ENCODE results near the gene TLR2.

DNA sequence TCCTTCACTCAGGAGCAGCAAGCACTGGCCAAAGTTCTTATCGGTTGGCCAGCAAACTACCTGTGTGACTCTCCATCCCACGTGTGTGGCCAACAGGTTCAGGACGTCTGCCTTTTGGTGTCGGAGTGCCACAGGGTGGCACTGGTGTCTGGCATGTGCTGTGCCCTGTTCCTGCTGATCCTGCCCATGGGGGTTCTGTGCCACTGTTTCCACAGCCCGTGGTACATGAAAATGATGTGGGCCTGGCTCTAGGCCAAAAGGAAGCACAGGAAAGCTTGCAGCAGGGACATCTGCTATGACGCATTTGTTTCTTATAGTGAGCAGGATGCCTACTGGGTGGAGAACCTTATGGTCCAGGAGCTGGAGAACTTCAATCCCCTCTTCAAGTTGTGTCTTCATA, 4.6 kb upstream of the TLR2 start:
- TF ChIP-seq, protein P1, sequence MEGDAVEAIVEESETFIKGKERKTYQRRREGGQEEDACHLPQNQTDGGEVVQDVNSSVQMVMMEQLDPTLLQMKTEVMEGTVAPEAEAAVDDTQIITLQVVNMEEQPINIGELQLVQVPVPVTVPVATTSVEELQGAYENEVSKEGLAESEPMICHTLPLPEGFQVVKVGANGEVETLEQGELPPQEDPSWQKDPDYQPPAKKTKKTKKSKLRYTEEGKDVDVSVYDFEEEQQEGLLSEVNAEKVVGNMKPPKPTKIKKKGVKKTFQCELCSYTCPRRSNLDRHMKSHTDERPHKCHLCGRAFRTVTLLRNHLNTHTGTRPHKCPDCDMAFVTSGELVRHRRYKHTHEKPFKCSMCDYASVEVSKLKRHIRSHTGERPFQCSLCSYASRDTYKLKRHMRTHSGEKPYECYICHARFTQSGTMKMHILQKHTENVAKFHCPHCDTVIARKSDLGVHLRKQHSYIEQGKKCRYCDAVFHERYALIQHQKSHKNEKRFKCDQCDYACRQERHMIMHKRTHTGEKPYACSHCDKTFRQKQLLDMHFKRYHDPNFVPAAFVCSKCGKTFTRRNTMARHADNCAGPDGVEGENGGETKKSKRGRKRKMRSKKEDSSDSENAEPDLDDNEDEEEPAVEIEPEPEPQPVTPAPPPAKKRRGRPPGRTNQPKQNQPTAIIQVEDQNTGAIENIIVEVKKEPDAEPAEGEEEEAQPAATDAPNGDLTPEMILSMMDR (IDR thresholded peaks at IDR 0.05) = no peak
- TF ChIP-seq POLR2A (IDR thresholded peaks at IDR 0.05) = no peak
- no peak for TF ChIP-seq EP300 (IDR thresholded peaks at IDR 0.05)

Measured in suprapubic skin (tissue), 3 donors.